Stomach (tissue), 9 donors: ENCODE data around the gene ITCH. TPM values are rescaled to one million over a fixed set of nuclear protein-coding genes. Genes with fewer than 3 reads are reported as not detected.
A peak's percentile ranks its signal among the peaks of the same experiment; 100 is the strongest.

ENCODE experiments used
- DNase-seq, 2 donors: peaks; one replicate each; pipeline versions ENCODE4 v3.0.0 to v3.0.0-alpha.2; 2013 to 2019
- H3K27ac ChIP-seq, 5 donors: fragments of 200-600 bp in 4 of 5; sonication (generic) in 4 of 5; one replicate each; pipeline ENCODE4 v1.5.1; 2013 to 2019; ENCODE audit warnings: mild to moderate bottlenecking in 1 of 5, moderate library complexity in 1 of 5
- H3K27me3 ChIP-seq, 3 donors: fragments of 200-600 bp; sonication (generic); one replicate each; pipeline ENCODE4 v1.5.1; 2017 to 2019; ENCODE audit warnings: mixed run types in 1 of 3
- H3K36me3 ChIP-seq, 4 donors: fragments of 200-600 bp; sonication (generic); 1 replicate in 3 of 4; 2 replicates in 1 of 4; pipeline ENCODE4 v1.5.1; 2016 to 2019
- H3K4me1 ChIP-seq, 4 donors: fragments of 200-600 bp; sonication (generic); one replicate each; pipeline ENCODE4 v1.5.1; 2016 to 2019
- H3K4me3 ChIP-seq, 4 donors: fragments of 200-600 bp; sonication (generic) in 3 of 4; one replicate each; pipeline ENCODE4 v1.5.1; 2016 to 2019; ENCODE audit warnings: mild to moderate bottlenecking in 1 of 4
- H3K9me3 ChIP-seq, 4 donors: fragments of 200-600 bp; sonication (generic); one replicate each; pipeline ENCODE4 v1.5.1; 2016 to 2019
- EP300 ChIP-seq: sonication (generic); formaldehyde crosslinking; IDR thresholded peaks from one replicate; pipeline ENCODE4 v1.6.1; 2017; ENCODE audit warnings: antibody characterized with exemption
- POLR2A ChIP-seq, 4 donors: fragments of 450-650 bp; IDR thresholded peaks; one replicate each; pipeline ENCODE4 v1.6.1; 2016; ENCODE audit warnings: antibody characterized with exemption in 4 of 4, control low read depth in 2 of 4, mild to moderate bottlenecking in 1 of 4, moderate library complexity in 1 of 4
- POLR2AphosphoS5 ChIP-seq, 3 donors: sonication (generic); formaldehyde crosslinking; IDR thresholded peaks; one replicate each; pipeline ENCODE4 v1.6.1; 2016; ENCODE audit warnings: antibody characterized with exemption in 3 of 3
- WGBS, 5 donors: extraction: QIAGEN DNeasy Blood & Tissue Kit in 3 of 5; methylation state at CpG; one replicate each; pipeline versions ENCODE4 v1.1.5 to v1.1.7; 2013 to 2018; 5-methylcytosine and 5-hydroxymethylcytosine counted together
- intact Hi-C: fragments of 100-400 bp; cut with DNase I; formaldehyde crosslinking; loops from one replicate; pipeline ENCODE4 v1.15.1; 2023; ENCODE audit warnings: low total_unique reads
- polyA plus RNA-seq, 3 donors: library from polyadenylated mRNA; stranded (reverse); fragments of 200-250 nt; gene quantifications; one replicate each; pipeline ENCODE4 v1.2.3, GENCODE V29; 2013
- total RNA-seq, 5 donors: library from RNA; depleted of rRNA; stranded (reverse); fragments of >200 nt; gene quantifications; one replicate each; pipeline versions ENCODE4 v1.1.0 to v1.2.3, GENCODE V29; 2014 to 2016
- TF ChIP-seq, protein P1 (sequence below), 7 experiments: fragments of 450-650 bp in 4 of 7; fragments of 200-600 bp in 3 of 7; sonication (generic) in 3 of 7; IDR thresholded peaks; one replicate each; pipeline ENCODE4 v1.5.1; 2016 to 2019; ENCODE audit warnings: antibody characterized with exemption in 7 of 7, control low read depth in 2 of 7, mild to moderate bottlenecking in 1 of 7
- donor health status: healthy with polysubstance abuse.
- donor health status: Bipolar disorder and iron deficiency.
- donor health status: healthy.

ITCH gene
- total and polyA plus RNA-seq, 8 donors, result 7.2 to 138 (median 35.6) TPM

GRCh38 chr20:34458631-34459030 lies 95.6 kb downstream of the ITCH start:
- WGBS, 5 donors, result 56 to 73% (median 65%) methylated on average over 3 of the region's 3 CpGs
- peak in 1 of 2 donors; percentile 18 for DNase-seq
- H3K4me1 ChIP-seq, result peaks cover 0 to 7% (median 3%) of the 10 kb centered on the region in 4 donors
- TF ChIP-seq, protein P1, sequence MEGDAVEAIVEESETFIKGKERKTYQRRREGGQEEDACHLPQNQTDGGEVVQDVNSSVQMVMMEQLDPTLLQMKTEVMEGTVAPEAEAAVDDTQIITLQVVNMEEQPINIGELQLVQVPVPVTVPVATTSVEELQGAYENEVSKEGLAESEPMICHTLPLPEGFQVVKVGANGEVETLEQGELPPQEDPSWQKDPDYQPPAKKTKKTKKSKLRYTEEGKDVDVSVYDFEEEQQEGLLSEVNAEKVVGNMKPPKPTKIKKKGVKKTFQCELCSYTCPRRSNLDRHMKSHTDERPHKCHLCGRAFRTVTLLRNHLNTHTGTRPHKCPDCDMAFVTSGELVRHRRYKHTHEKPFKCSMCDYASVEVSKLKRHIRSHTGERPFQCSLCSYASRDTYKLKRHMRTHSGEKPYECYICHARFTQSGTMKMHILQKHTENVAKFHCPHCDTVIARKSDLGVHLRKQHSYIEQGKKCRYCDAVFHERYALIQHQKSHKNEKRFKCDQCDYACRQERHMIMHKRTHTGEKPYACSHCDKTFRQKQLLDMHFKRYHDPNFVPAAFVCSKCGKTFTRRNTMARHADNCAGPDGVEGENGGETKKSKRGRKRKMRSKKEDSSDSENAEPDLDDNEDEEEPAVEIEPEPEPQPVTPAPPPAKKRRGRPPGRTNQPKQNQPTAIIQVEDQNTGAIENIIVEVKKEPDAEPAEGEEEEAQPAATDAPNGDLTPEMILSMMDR (IDR thresholded peaks at IDR 0.05), result no peak
- no peak for TF ChIP-seq POLR2A (IDR thresholded peaks at IDR 0.05)
- TF ChIP-seq POLR2AphosphoS5 (IDR thresholded peaks at IDR 0.05), result no peak
- no peak for TF ChIP-seq EP300
- intact Hi-C loops, result no loop called here
- H3K27ac ChIP-seq, result peak overlapping the region in 1 of 5 donors; percentile 22
- no peaks in the 10 kb centered on the region for H3K27me3 ChIP-seq
- H3K4me3 ChIP-seq, result no peak overlapping the region
- peaks cover 14 to 88% (median 78%) of the 10 kb centered on the region in 4 donors for H3K36me3 ChIP-seq
- no peaks in the 10 kb centered on the region for H3K9me3 ChIP-seq

- H3K36me3 ChIP-seq, result peaks cover 14 to 90% (median 81%) of the 10 kb centered on the region in 4 donors
- 75 to 89% (median 85%) methylated on average over 5 of the region's 5 CpGs for WGBS, 5 donors
- no peak overlapping the region for H3K4me3 ChIP-seq
- peak overlapping the region in 1 of 5 donors; percentile 22 for H3K27ac ChIP-seq
- TF ChIP-seq POLR2AphosphoS5 (IDR thresholded peaks at IDR 0.05) (no peak), POLR2A (IDR thresholded peaks at IDR 0.05) (no peak), EP300 (no peak)
- TF ChIP-seq, protein P1 (IDR thresholded peaks at IDR 0.05), result no peak
- peaks cover 0 to 7% (median 3%) of the 10 kb centered on the region in 4 donors for H3K4me1 ChIP-seq
- no peaks in the 10 kb centered on the region for H3K27me3 ChIP-seq
- intact Hi-C loops, result no loop called here
- DNase-seq, result no peak
- H3K9me3 ChIP-seq, result no peaks in the 10 kb centered on the region
Measured at GRCh38 chr20:34459209-34459897, 96.3 kb downstream of the ITCH start.

GRCh38 chr20:34461779-34462087 lies 98.7 kb downstream of the ITCH start:
- DNase-seq, result no peak
- WGBS, 5 donors, result 64 to 81% (median 73%) methylated on average over 2 of the region's 2 CpGs
- TF ChIP-seq EP300 (no peak), POLR2AphosphoS5 (IDR thresholded peaks at IDR 0.05) (no peak), POLR2A (IDR thresholded peaks at IDR 0.05) (no peak)
- TF ChIP-seq, protein P1 (IDR thresholded peaks at IDR 0.05), result no peak
- Histone ChIP-seq H3K27me3 (no peaks in the 10 kb centered on the region), H3K4me3 (no peak overlapping the region), H3K9me3 (no peaks in the 10 kb centered on the region), H3K27ac (no peak overlapping the region), H3K4me1 (peaks cover 0 to 7% (median 3%) of the 10 kb centered on the region in 4 donors), H3K36me3 (peaks cover 14 to 83% (median 78%) of the 10 kb centered on the region in 4 donors)
- intact Hi-C loops, result no loop called here

- Histone ChIP-seq H3K27me3 (no peaks in the 10 kb centered on the region), H3K36me3 (peaks cover 11 to 84% (median 69%) of the 10 kb centered on the region in 4 donors), H3K4me3 (no peak overlapping the region), H3K4me1 (peaks cover 0 to 11% (median 7%) of the 10 kb centered on the region in 4 donors), H3K27ac (no peak overlapping the region), H3K9me3 (no peaks in the 10 kb centered on the region)
- TF ChIP-seq, protein P1 (IDR thresholded peaks at IDR 0.05), result no peak
- no peak for TF ChIP-seq POLR2AphosphoS5 (IDR thresholded peaks at IDR 0.05)
- no peak for TF ChIP-seq POLR2A (IDR thresholded peaks at IDR 0.05)
- no peak for TF ChIP-seq EP300
- no peak for DNase-seq
- intact Hi-C loops, result no loop called here
- 60 to 88% (median 75%) methylated on average over 1 of the region's 1 CpG for WGBS, 5 donors
Measured at GRCh38 chr20:34468951-34469350, 105.9 kb downstream of the ITCH start.
